Peyer's patch (tissue), 4 donors: ENCODE measurements around the gene ZNF541. TPM values are rescaled to one million over a fixed set of nuclear protein-coding genes. Genes with fewer than 3 reads are reported as not detected.

Experiments used
- DNase-seq, 3 donors: peaks; one replicate each; pipeline ENCODE4 v3.0.0-alpha.2; 2017 to 2019
- H3K27ac ChIP-seq, 4 donors: fragments of 200-600 bp; sonication (generic); one replicate each; pipeline ENCODE4 v1.5.1; 2016 to 2019
- H3K27me3 ChIP-seq, 2 donors: fragments of 200-600 bp; sonication (generic); one replicate each; pipeline ENCODE4 v1.5.1; 2019
- H3K36me3 ChIP-seq, 3 donors: fragments of 200-600 bp; sonication (generic); one replicate each; pipeline ENCODE4 v1.5.1; 2016 to 2019
- H3K4me1 ChIP-seq, 4 donors: fragments of 200-600 bp; sonication (generic); one replicate each; pipeline ENCODE4 v1.5.1; 2016 to 2019
- H3K4me3 ChIP-seq, 4 donors: fragments of 200-600 bp; sonication (generic); 1 replicate in 3 of 4; 2 replicates in 1 of 4; pipeline ENCODE4 v1.5.1; 2016 to 2019; ENCODE audit warnings: mild to moderate bottlenecking in 1 of 4
- H3K9me3 ChIP-seq, 4 donors: fragments of 200-600 bp; sonication (generic); one replicate each; pipeline ENCODE4 v1.5.1; 2016 to 2019; ENCODE audit warnings: mild to moderate bottlenecking in 1 of 4
- POLR2A ChIP-seq, 2 donors: fragments of 450-650 bp; IDR thresholded peaks; one replicate each; pipeline ENCODE4 v1.5.1; 2017; ENCODE audit warnings: antibody characterized with exemption in 2 of 2, mild to moderate bottlenecking in 2 of 2, moderate library complexity in 2 of 2
- total RNA-seq, 4 donors: library from RNA; depleted of rRNA; stranded (reverse); fragments of >200 nt; gene quantifications; one replicate each; pipeline ENCODE4 v1.1.0, GENCODE V29; 2016
- TF ChIP-seq, protein P1 (sequence below), 6 experiments: fragments of 450-650 bp in 4 of 6; fragments of 200-600 bp in 2 of 6; sonication (generic) in 1 of 6; IDR thresholded peaks; one replicate each; pipeline ENCODE4 v1.5.1; 2017 to 2019; ENCODE audit warnings: antibody characterized with exemption in 6 of 6, mild to moderate bottlenecking in 3 of 6, moderate library complexity in 1 of 6

ZNF541 gene, protein sequence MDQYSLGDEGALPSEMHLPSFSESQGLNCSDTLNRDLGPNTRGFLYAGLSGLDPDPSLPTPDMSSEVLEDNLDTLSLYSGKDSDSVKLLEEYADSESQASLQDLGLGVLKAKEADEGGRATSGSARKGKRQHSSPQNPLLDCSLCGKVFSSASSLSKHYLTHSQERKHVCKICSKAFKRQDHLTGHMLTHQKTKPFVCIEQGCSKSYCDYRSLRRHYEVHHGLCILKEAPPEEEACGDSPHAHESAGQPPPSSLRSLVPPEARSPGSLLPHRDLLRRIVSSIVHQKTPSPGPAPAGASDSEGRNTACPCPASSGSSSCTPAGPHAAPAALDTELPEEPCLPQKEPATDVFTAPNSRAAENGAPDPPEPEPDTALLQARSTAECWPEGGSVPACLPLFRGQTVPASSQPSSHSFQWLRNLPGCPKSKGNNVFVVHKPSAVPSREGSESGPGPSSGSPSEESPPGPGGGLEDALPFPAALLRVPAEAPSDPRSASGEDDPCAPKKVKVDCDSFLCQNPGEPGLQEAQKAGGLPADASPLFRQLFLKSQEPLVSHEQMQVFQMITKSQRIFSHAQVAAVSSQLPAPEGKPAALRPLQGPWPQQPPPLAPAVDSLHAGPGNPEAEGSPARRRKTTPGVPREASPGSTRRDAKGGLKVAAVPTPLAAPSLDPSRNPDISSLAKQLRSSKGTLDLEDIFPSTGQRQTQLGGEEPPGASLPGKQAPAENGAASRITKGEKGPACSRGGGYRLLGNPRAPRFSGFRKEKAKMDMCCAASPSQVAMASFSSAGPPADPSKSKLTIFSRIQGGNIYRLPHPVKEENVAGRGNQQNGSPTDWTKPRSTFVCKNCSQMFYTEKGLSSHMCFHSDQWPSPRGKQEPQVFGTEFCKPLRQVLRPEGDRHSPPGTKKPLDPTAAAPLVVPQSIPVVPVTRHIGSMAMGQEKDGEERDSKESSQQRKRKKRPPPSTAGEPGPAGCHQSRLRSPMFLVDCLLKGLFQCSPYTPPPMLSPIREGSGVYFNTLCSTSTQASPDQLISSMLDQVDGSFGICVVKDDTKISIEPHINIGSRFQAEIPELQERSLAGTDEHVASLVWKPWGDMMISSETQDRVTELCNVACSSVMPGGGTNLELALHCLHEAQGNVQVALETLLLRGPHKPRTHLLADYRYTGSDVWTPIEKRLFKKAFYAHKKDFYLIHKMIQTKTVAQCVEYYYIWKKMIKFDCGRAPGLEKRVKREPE (N-terminal part only)
- not detected for total RNA-seq

DNA sequence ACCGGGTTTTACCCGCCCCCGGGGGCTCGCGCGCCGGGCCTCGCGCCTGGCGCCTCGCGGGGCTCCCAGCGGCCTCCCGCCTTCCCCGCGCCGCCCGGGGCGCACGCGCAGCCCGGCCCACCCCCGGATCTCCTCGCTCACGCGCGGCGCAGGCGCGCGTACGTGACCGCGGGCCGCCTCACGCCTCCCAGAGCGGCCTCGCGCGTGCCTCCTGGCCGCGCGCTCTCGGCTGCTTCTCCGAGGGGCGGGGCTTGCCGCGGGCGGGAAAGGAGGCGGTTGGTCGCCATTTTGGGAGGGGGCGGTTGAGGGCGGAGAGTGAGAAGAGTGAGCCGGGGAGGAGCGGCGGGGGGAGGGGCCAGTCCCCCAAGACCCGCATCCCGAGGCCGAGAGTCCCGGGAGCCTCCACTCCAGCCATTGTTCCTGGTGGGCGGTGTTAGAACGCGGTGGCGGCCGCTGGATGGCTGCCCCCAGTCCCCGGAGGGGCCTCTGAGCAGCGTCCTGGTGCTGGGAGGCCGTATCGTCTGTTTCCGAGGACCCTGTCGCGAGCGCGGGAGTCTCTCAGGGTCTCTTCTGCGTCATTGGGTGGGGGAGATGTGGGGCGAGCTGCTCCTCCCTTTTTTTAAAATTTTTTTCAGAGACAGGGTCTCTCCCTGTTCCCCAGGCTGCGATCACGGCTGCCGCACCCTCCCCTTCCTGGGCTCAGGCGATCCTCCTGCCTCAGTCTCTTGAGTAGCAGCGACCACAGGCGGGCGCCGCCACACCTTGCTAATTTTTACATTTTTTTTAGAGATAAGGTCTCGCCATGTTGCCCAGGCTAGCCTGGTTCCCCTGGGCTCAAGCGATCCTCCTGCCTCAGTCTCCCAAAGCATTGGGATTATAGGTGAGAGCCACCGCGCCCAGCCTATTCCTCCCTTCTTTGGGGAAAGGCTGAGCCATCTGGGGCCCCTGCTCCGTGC, at the start of gene ZNF541:
Gene ZNF541, minus strand, starts transcription at position 78 of the 956 bp plus-strand sequence. CDS start 17,292 bp downstream, outside the sequence.
- Histone ChIP-seq H3K36me3 (no peaks in the 10 kb centered on the region), H3K27me3 (no peaks in the 10 kb centered on the region), H3K9me3 (no peaks in the 10 kb centered on the region), H3K4me1 (peaks cover 0 to 11% (median 5%) of the 10 kb centered on the region in 4 donors), H3K27ac (no peak within 1 kb of the TSS), H3K4me3 (peak within 1 kb of the TSS; percentile 25 to 41 (median 39))
- DNase-seq, result peak; percentile 59 to 82 (median 63)
- TF ChIP-seq, protein P1, sequence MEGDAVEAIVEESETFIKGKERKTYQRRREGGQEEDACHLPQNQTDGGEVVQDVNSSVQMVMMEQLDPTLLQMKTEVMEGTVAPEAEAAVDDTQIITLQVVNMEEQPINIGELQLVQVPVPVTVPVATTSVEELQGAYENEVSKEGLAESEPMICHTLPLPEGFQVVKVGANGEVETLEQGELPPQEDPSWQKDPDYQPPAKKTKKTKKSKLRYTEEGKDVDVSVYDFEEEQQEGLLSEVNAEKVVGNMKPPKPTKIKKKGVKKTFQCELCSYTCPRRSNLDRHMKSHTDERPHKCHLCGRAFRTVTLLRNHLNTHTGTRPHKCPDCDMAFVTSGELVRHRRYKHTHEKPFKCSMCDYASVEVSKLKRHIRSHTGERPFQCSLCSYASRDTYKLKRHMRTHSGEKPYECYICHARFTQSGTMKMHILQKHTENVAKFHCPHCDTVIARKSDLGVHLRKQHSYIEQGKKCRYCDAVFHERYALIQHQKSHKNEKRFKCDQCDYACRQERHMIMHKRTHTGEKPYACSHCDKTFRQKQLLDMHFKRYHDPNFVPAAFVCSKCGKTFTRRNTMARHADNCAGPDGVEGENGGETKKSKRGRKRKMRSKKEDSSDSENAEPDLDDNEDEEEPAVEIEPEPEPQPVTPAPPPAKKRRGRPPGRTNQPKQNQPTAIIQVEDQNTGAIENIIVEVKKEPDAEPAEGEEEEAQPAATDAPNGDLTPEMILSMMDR (IDR thresholded peaks at IDR 0.05), result no peak

DNA sequence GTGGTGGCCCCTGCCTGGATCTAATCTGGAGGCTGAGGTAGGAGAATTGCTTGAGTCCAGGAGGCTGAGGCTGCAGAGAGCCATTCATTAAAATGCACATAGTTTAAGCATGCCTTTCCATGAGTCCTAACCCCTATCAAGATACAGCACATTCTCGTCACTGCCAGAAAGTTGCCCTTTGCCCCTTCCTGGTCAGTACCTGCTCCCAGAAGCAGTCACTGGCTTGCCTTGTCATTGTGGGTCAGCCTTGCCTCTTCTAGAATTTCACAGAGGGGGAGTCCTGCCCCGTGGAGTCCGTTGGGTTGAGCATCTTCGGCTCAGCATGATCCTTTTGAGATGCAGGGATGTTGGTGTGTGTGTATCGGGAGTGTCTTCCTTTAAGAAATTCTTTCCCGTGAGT, 46.8 kb upstream of the ZNF541 start:
- DNase-seq, result peak in 1 of 3 donors; percentile 69
- H3K27ac ChIP-seq, result no peak overlapping the region

DNA sequence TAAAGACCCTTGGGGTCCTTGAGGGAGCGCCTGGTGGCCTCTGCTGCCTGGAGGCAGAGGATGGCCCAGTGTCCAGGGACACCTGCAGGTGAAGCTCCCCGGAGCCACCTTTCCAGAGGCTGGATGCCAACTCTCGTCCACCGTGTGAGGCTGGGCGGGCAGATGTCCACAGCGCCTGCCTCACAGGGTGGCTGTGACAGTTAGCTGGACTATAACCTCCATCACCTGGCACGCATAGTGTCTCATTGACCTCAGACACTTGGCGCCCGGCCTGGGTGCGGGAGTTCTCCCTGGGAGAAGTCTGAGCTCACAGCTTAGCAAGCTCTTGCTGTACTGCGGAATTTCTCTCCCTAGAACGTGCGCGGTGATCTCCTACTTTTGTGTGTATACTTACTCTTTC, 45.8 kb upstream of the ZNF541 start:
- TF ChIP-seq, protein P1 (IDR thresholded peaks at IDR 0.05), result no peak
- TF ChIP-seq POLR2A (IDR thresholded peaks at IDR 0.05), result no peak
- Histone ChIP-seq H3K27me3 (no peaks in the 10 kb centered on the region), H3K4me3 (no peak overlapping the region), H3K36me3 (no peaks in the 10 kb centered on the region), H3K27ac (peak overlapping the region in 1 of 4 donors; percentile 19), H3K4me1 (peaks cover 0 to 34% (median 4%) of the 10 kb centered on the region in 4 donors), H3K9me3 (no peaks in the 10 kb centered on the region)
- DNase-seq, result peak in 2 of 3 donors; percentile 77 to 79

More for the DNA sequence above, 46.8 kb upstream of the ZNF541 start:
- Histone ChIP-seq H3K36me3 (no peaks in the 10 kb centered on the region), H3K4me1 (peaks cover 0 to 43% (median 4%) of the 10 kb centered on the region in 4 donors), H3K9me3 (no peaks in the 10 kb centered on the region), H3K4me3 (no peak overlapping the region), H3K27me3 (no peaks in the 10 kb centered on the region)
- TF ChIP-seq POLR2A (IDR thresholded peaks at IDR 0.05), result no peak
- TF ChIP-seq, protein P1 (IDR thresholded peaks at IDR 0.05), result no peak

DNA sequence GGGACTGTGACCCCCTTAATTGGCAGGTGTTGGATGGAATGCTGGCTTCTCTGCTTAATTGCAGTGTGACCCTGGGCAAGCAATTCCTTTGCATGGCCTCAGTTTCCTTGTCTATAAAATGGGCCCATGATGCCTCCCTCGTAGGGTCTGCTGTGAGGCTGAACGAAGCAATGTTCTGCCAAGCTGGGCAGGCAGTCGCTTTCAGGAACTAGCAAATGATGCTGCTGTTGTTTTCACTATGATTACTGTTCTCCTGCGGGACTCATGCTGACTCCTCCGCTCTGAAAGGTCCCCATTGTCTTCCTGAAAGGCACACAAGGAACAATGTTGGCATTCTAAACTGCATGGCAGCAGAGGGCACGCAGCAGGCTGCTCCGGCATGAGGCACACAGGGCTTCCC, 42.8 kb upstream of the ZNF541 start:
- H3K4me3 ChIP-seq, result no peak overlapping the region
- H3K27ac ChIP-seq, result no peak overlapping the region
- H3K27me3 ChIP-seq, result no peaks in the 10 kb centered on the region
- DNase-seq, result no peak
- no peaks in the 10 kb centered on the region for H3K36me3 ChIP-seq
- H3K9me3 ChIP-seq, result no peaks in the 10 kb centered on the region
- no peak for TF ChIP-seq POLR2A (IDR thresholded peaks at IDR 0.05)
- H3K4me1 ChIP-seq, result peaks cover 0 to 49% (median 6%) of the 10 kb centered on the region in 4 donors

DNA sequence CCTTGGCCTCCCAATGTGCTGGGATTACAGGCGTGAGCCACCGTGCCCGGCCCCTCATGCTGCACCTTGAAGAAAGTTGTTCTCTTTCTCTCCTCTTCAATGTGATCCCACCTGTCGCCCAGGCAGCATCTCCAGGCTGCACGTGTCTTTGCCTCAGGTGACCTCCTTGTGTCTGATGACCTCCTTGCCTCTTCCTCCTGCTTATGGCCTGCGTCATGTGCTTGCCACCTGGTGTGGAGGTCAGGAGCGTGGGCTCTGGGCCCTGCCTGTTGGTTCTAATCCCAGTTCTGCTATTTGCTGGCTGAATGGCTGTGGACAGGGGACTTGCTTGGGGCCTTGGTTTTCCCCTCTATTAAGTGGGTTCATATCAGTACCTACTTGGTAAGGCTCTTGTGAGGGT, 42.3 kb upstream of the ZNF541 start:
- Histone ChIP-seq H3K9me3 (no peaks in the 10 kb centered on the region), H3K4me3 (no peak overlapping the region), H3K27ac (no peak overlapping the region), H3K4me1 (peaks cover 0 to 53% (median 10%) of the 10 kb centered on the region in 4 donors), H3K36me3 (no peaks in the 10 kb centered on the region), H3K27me3 (no peaks in the 10 kb centered on the region)
- no peak for DNase-seq
- TF ChIP-seq, protein P1 (IDR thresholded peaks at IDR 0.05), result no peak
- no peak for TF ChIP-seq POLR2A (IDR thresholded peaks at IDR 0.05)
